Measurements from ENCODE around the gene SLC43A2. TPM values are rescaled to one million over a fixed set of nuclear protein-coding genes. Genes with fewer than 3 reads are reported as not detected.
A peak's percentile ranks its signal among the peaks of the same experiment; 100 is the strongest.

Gene SLC43A2
- total RNA-seq, 2 donors from 2014 or later: 14.0 to 18.6 TPM

GRCh38 chr17:1580979-1581676 lies 47.5 kb downstream of the SLC43A2 start:
- DNase-seq: no peak
- no peak for TF ChIP-seq CTCF (conservative IDR thresholded peaks at IDR 0.05)
- whole genome bisulfite sequencing, 2 experiments (ENCODE audit: insufficient coverage in 1 of 2, insufficient read length in 1 of 2): 82 to 83% methylated on average over 12 to 19 of the region's 19 CpGs
- H3K27ac ChIP-seq (ENCODE audit: low read depth, low read length): no peak overlapping the region
- Mint-ChIP-seq H3K27ac (no peak overlapping the region), H3K4me3 (no peak overlapping the region), H3K27me3 (ENCODE audit: insufficient read depth) (peaks cover 43% of the 10 kb centered on the region), H3K36me3 (ENCODE audit: low read depth) (peaks cover 20% of the 10 kb centered on the region), H3K9me3 (no peaks in the 10 kb centered on the region), H3K4me1 (no peaks in the 10 kb centered on the region)
- H3K4me3 ChIP-seq (ENCODE audit: low read length): no peak overlapping the region
- no peak overlapping the region for H3K9ac ChIP-seq (ENCODE audit: extremely low read depth, low read length, poor library complexity, severe bottlenecking)
- H3K4me1 ChIP-seq (ENCODE audit: control insufficient read depth, insufficient read depth, low read length): no peaks in the 10 kb centered on the region
- no peaks in the 10 kb centered on the region for H3K36me3 ChIP-seq (ENCODE audit: control insufficient read depth, insufficient read depth, low read length)
- H3K27me3 ChIP-seq (ENCODE audit: control insufficient read depth, insufficient read depth, low read length, poor library complexity, severe bottlenecking): peaks cover 34% of the 10 kb centered on the region
- no peaks in the 10 kb centered on the region for H3K9me3 ChIP-seq (ENCODE audit: control insufficient read depth, low read length)

- Histone ChIP-seq H3K4me3 (ENCODE audit: low read length) (no peak overlapping the region), H3K27me3 (ENCODE audit: control insufficient read depth, insufficient read depth, low read length, poor library complexity, severe bottlenecking) (peaks cover 7% of the 10 kb centered on the region), H3K27ac (ENCODE audit: low read depth, low read length) (no peak overlapping the region), H3K9ac (ENCODE audit: extremely low read depth, low read length, poor library complexity, severe bottlenecking) (no peak overlapping the region), H3K36me3 (ENCODE audit: control insufficient read depth, insufficient read depth, low read length) (no peaks in the 10 kb centered on the region), H3K9me3 (ENCODE audit: control insufficient read depth, low read length) (no peaks in the 10 kb centered on the region), H3K4me1 (ENCODE audit: control insufficient read depth, insufficient read depth, low read length) (no peaks in the 10 kb centered on the region)
- Mint-ChIP-seq H3K4me3 (no peak overlapping the region), H3K27ac (no peak overlapping the region), H3K4me1 (no peaks in the 10 kb centered on the region), H3K27me3 (ENCODE audit: insufficient read depth) (peaks cover 25% of the 10 kb centered on the region), H3K9me3 (no peaks in the 10 kb centered on the region), H3K36me3 (ENCODE audit: low read depth) (peaks cover 4% of the 10 kb centered on the region)
- no peak for DNase-seq
- WGBS, 2 experiments (ENCODE audit: insufficient coverage in 1 of 2, insufficient read length in 1 of 2): 92 to 95% methylated on average over 6 to 12 of the region's 13 CpGs
- no peak for TF ChIP-seq CTCF (conservative IDR thresholded peaks at IDR 0.05)
These were observed 50.6 kb downstream of the SLC43A2 start for GRCh38 chr17:1578029-1578428.

- no peak overlapping the region for H3K9ac ChIP-seq (ENCODE audit: extremely low read depth, low read length, poor library complexity, severe bottlenecking)
These were observed 51.0 kb downstream of the SLC43A2 start for GRCh38 chr17:1577583-1578013.

More at GRCh38 chr17:1577583-1578013, 51.0 kb downstream of the SLC43A2 start:
- Mint-ChIP-seq H3K4me1 (no peaks in the 10 kb centered on the region), H3K27me3 (ENCODE audit: insufficient read depth) (peaks cover 20% of the 10 kb centered on the region), H3K36me3 (ENCODE audit: low read depth) (peaks cover 3% of the 10 kb centered on the region), H3K9me3 (no peaks in the 10 kb centered on the region), H3K4me3 (no peak overlapping the region), H3K27ac (no peak overlapping the region)
- DNase-seq: peak; percentile 58
- Histone ChIP-seq H3K9me3 (ENCODE audit: control insufficient read depth, low read length) (no peaks in the 10 kb centered on the region), H3K4me1 (ENCODE audit: control insufficient read depth, insufficient read depth, low read length) (no peaks in the 10 kb centered on the region), H3K27ac (ENCODE audit: low read depth, low read length) (no peak overlapping the region), H3K36me3 (ENCODE audit: control insufficient read depth, insufficient read depth, low read length) (no peaks in the 10 kb centered on the region), H3K4me3 (ENCODE audit: low read length) (no peak overlapping the region), H3K27me3 (ENCODE audit: control insufficient read depth, insufficient read depth, low read length, poor library complexity, severe bottlenecking) (peaks cover 5% of the 10 kb centered on the region)
- 85 to 93% methylated on average over 3 to 6 of the region's 6 CpGs for WGBS, 2 experiments (ENCODE audit: insufficient coverage in 1 of 2, insufficient read length in 1 of 2)
- no peak for TF ChIP-seq CTCF (conservative IDR thresholded peaks at IDR 0.05)

Measured in endodermal cell (in vitro differentiated cells).